Keratinocyte (primary cell): ENCODE data around the gene LGALS13. TPM values are rescaled to one million over a fixed set of nuclear protein-coding genes. Genes with fewer than 3 reads are reported as not detected.

Experiments
- DNase-seq: peaks from one replicate; pipeline ENCODE4 v3.0.0-alpha.2; 2011; ENCODE audit warnings: low read depth, missing footprints, low spot score
- FAIRE-seq: peaks from 2 replicates; lab custom pipeline; 2011; peaks lifted over from hg19 to GRCh38; lab: Jason Lieb, UNC
- H2AFZ ChIP-seq: 2 replicates; pipeline ENCODE4 v1.6.0; 2012; ENCODE audit warnings: low read length, control low read depth, inconsistent platforms; ENCODE audit not compliant: control insufficient read depth
- H3K27ac ChIP-seq: 2 replicates; pipeline ENCODE4 v1.5.1; 2011; ENCODE audit warnings: low read length; ENCODE audit not compliant: control insufficient read depth, insufficient read depth
- H3K27me3 ChIP-seq: 3 replicates; pipeline ENCODE4 v1.6.0; 2011; ENCODE audit warnings: low read length; ENCODE audit not compliant: control insufficient read depth, insufficient read depth; ENCODE audit errors: extremely low read depth
- H3K36me3 ChIP-seq, 2 experiments: 2 replicates in 1 of 2; 3 replicates in 1 of 2; pipeline ENCODE4 v1.5.1; 2011; ENCODE audit warnings: low read length in 2 of 2, mild to moderate bottlenecking in 1 of 2; ENCODE audit not compliant: control insufficient read depth in 2 of 2, insufficient read depth in 2 of 2; ENCODE audit errors: extremely low read depth in 1 of 2
- H3K4me1 ChIP-seq: 3 replicates; pipeline ENCODE4 v1.5.1; 2011; ENCODE audit warnings: low read length; ENCODE audit not compliant: control insufficient read depth, insufficient read depth; ENCODE audit errors: extremely low read depth
- H3K4me2 ChIP-seq: 3 replicates; pipeline ENCODE4 v1.6.0; 2011; ENCODE audit warnings: low read depth, low read length; ENCODE audit not compliant: control insufficient read depth, insufficient read depth; ENCODE audit errors: extremely low read depth
- H3K4me3 ChIP-seq, 3 experiments: fragments of 200-600 bp in 1 of 3; sonication (generic) in 1 of 3; 2 replicates in 2 of 3; 3 replicates in 1 of 3; pipeline ENCODE4 v1.5.1; 2011 to 2016; ENCODE audit warnings: low read length in 3 of 3, mild to moderate bottlenecking in 3 of 3, control low read depth in 2 of 3, inconsistent platforms in 1 of 3, low read depth in 1 of 3, mixed read lengths in 1 of 3, mixed run types in 1 of 3, moderate library complexity in 1 of 3; ENCODE audit not compliant: control insufficient read depth in 2 of 3, insufficient read depth in 2 of 3; ENCODE audit errors: extremely low read depth in 1 of 3
- H3K79me2 ChIP-seq: 2 replicates; pipeline ENCODE4 v1.6.0; 2012; ENCODE audit warnings: low read length; ENCODE audit not compliant: control insufficient read depth, insufficient read depth
- H3K9ac ChIP-seq: 3 replicates; pipeline ENCODE4 v1.6.0; 2011; ENCODE audit warnings: low read length; ENCODE audit not compliant: control insufficient read depth, insufficient read depth; ENCODE audit errors: extremely low read depth
- H3K9me1 ChIP-seq: 3 replicates; pipeline ENCODE4 v1.6.0; 2011; ENCODE audit warnings: low read length; ENCODE audit not compliant: control insufficient read depth, insufficient read depth; ENCODE audit errors: extremely low read depth
- H3K9me3 ChIP-seq: 2 replicates; pipeline ENCODE4 v1.5.1; 2012; ENCODE audit warnings: low read depth, low read length; ENCODE audit not compliant: control insufficient read depth
- H4K20me1 ChIP-seq: 3 replicates; pipeline ENCODE4 v1.6.0; 2011; ENCODE audit warnings: low read length; ENCODE audit not compliant: control insufficient read depth, insufficient read depth; ENCODE audit errors: extremely low read depth
- EZH2 ChIP-seq: IDR thresholded peaks from one replicate; pipeline ENCODE4 v1.6.1; 2012; ENCODE audit warnings: inconsistent platforms, mild to moderate bottlenecking, low read length, moderate library complexity
- dilution Hi-C: fragments of 300-500 bp; cut with MboI; formaldehyde crosslinking; loops from one replicate; pipeline ENCODE4 v1.7.0; 2020; ENCODE audit warnings: low sequenced_read_pairs; ENCODE audit not compliant: extremely low pct_ligation_motif_present
- polyA plus RNA-seq, 5 experiments: library from polyadenylated mRNA; depleted of rRNA in 3 of 5; stranded (reverse) in 3 of 5; stranded (forward) in 1 of 5; unstranded in 1 of 5; fragments of >200 nt; gene quantifications; 1 replicate in 1 of 5; 2 replicates in 3 of 5; 3 replicates in 1 of 5; pipeline versions ENCODE4 v1.2.1 to v1.2.3, GENCODE V29; 2011 to 2012; ENCODE audit warnings: missing spikeins in 2 of 5, low read depth in 1 of 5, low replicate concordance in 1 of 5
- TF ChIP-seq, protein P1 (sequence below), 3 experiments: IDR thresholded peaks in 1 of 3; conservative IDR thresholded peaks in 1 of 3; optimal IDR thresholded peaks in 1 of 3; 2 replicates in 2 of 3; 3 replicates in 1 of 3; pipeline versions ENCODE3 to v1.5.1; 2011; ENCODE audit warnings: low read length in 3 of 3, mild to moderate bottlenecking in 3 of 3, moderate library complexity in 2 of 3, control low read depth in 1 of 3, inconsistent platforms in 1 of 3; ENCODE audit not compliant: insufficient read depth in 2 of 3; ENCODE audit errors: extremely low read depth in 1 of 3

Gene LGALS13
- polyA plus RNA-seq, 1 donor (not counting 4 experiments of a cell fraction or from before 2014, with no cell fraction given) = not detected

DNA sequence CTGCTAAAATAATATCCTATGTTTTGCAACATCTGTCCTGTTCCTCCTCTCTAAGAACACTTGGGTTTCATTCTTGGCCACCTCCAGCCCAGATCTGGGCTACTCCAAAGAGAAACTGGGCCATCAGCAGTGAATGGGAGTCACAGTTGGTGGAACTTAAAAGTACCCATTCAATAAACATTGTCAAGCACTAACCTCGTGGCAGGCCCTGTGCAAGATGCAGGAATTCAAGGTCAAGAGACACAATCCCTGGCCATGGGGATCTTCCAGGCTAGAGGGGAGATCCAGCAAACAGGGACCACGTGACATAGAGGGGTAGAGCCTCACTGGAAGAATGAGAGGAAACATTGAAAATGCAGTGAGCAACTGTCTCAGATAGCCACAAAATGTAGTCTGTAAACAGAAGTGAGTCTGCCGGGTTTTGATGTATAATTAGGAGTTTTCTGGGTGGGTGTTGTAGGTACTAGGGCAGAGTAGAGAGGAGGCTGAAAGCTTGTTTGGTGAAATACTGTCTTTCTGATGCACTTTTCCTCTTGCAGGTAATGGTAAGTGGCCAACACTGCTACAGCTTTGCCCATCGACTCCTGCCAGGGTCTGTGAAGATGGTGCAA lies 47.5 kb upstream of the LGALS13 start:
- H3K9ac ChIP-seq = no peak overlapping the region
- DNase-seq = no peak
- no peak overlapping the region for H3K4me2 ChIP-seq
- H3K9me1 ChIP-seq = no peaks in the 10 kb centered on the region
- H3K27ac ChIP-seq = no peak overlapping the region
- no peaks in the 10 kb centered on the region for H3K79me2 ChIP-seq
- TF ChIP-seq, protein P1, sequence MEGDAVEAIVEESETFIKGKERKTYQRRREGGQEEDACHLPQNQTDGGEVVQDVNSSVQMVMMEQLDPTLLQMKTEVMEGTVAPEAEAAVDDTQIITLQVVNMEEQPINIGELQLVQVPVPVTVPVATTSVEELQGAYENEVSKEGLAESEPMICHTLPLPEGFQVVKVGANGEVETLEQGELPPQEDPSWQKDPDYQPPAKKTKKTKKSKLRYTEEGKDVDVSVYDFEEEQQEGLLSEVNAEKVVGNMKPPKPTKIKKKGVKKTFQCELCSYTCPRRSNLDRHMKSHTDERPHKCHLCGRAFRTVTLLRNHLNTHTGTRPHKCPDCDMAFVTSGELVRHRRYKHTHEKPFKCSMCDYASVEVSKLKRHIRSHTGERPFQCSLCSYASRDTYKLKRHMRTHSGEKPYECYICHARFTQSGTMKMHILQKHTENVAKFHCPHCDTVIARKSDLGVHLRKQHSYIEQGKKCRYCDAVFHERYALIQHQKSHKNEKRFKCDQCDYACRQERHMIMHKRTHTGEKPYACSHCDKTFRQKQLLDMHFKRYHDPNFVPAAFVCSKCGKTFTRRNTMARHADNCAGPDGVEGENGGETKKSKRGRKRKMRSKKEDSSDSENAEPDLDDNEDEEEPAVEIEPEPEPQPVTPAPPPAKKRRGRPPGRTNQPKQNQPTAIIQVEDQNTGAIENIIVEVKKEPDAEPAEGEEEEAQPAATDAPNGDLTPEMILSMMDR (optimal IDR thresholded peaks at IDR 0.05 in 1 of 3, IDR thresholded peaks at IDR 0.05 in 1 of 3, conservative IDR thresholded peaks at IDR 0.05 in 1 of 3; ENCODE audit: extremely low read depth in 1 of 3, insufficient read depth in 2 of 3, low read length in 3 of 3) = no peak
- TF ChIP-seq EZH2 = no peak
- no peaks in the 10 kb centered on the region for H4K20me1 ChIP-seq
- no peak overlapping the region for H3K4me3 ChIP-seq
- H3K27me3 ChIP-seq = peaks cover 4% of the 10 kb centered on the region
- no peaks in the 10 kb centered on the region for H3K36me3 ChIP-seq
- FAIRE-seq = no peak
- no peak overlapping the region for H2AFZ ChIP-seq
- H3K9me3 ChIP-seq = no peaks in the 10 kb centered on the region
- dilution Hi-C loops = no loop called here
- H3K4me1 ChIP-seq = no peaks in the 10 kb centered on the region

DNA sequence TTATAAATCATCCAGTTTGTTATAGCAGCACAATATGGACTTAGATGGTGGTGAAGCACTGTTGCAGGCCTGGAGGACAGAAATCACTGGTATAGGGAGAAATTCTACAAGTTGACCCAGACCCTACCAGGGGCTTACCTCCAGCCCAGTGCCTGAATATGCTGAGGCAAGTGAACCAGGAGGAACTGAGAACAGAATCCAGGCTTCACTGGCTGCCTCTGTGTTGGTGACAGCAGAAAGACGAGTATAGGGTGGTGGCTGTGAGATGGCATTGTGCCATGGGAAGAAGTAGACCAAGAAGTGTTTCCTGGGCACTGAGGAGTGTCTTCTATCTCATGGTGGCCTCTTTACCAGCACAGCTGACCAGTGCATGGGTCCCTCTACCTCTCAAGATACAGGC lies 46.4 kb upstream of the LGALS13 start:
- no peaks in the 10 kb centered on the region for H3K36me3 ChIP-seq
- H2AFZ ChIP-seq = no peak overlapping the region
- no peak for FAIRE-seq
- no peaks in the 10 kb centered on the region for H3K4me1 ChIP-seq
- TF ChIP-seq EZH2 = no peak
- TF ChIP-seq, protein P1 (optimal IDR thresholded peaks at IDR 0.05 in 1 of 3, IDR thresholded peaks at IDR 0.05 in 1 of 3, conservative IDR thresholded peaks at IDR 0.05 in 1 of 3; ENCODE audit: extremely low read depth in 1 of 3, insufficient read depth in 2 of 3, low read length in 3 of 3) = no peak
- H3K27me3 ChIP-seq = peaks cover 4% of the 10 kb centered on the region
- no peak overlapping the region for H3K27ac ChIP-seq
- H3K9ac ChIP-seq = no peak overlapping the region
- no peak for DNase-seq
- H3K9me1 ChIP-seq = no peaks in the 10 kb centered on the region
- H3K4me2 ChIP-seq = no peak overlapping the region
- no peaks in the 10 kb centered on the region for H3K79me2 ChIP-seq
- H4K20me1 ChIP-seq = no peaks in the 10 kb centered on the region
- no peaks in the 10 kb centered on the region for H3K9me3 ChIP-seq
- H3K4me3 ChIP-seq = no peak overlapping the region
- dilution Hi-C loops = no loop called here
